Measurements from ENCODE around the gene GNPTAB. TPM values are rescaled to one million over a fixed set of nuclear protein-coding genes. Genes with fewer than 3 reads are reported as not detected.
"Not testable (repeated sequence)": the region's sequence is repeated elsewhere in the genome, so short reads cannot be mapped to it uniquely, and the experiment has no call there.

GNPTAB gene
- total RNA-seq, 1 donor from 2014 or later = 25.9 TPM

DNA sequence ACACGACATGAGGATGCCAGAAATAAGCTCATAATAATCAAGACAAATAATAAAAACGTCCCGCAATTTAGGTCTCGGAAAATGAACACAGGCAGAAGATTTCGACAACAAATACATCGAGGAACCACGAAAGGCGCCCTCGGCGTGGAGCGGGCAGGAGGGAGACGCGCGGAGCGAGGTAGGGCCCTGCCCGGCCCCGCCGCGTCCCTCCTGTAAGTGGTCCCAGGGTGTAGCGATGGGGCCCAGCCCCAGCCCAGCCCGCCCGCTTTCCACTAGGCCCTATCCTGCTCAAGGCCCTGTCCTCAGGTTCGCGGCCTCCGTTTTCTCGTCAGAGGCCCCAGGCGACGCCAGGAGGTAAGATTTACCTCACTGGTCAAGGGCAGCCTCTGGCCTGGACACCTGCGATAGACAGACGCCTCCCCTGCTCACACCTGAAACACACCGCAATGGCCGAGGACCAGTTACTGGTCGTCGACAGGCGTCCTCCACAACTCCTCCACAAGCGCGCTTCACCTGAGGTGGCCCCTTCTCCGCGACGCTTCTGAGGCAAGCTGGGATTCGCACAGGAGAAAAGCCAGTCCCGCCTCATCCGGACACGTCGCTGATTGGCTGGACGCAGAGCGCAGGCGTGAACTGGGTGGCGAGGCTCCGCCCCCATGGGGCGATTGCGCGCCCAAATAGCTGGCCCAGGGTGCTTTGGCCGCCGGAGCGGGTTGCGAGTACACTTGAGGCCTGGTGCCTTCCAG lies 91.7 kb downstream of the GNPTAB start, which contains the start of gene SYCP3:
TSS of gene SYCP3 (minus strand) at position 543 of the 746 bp plus-strand sequence. CDS start 1,527 bp downstream, outside the sequence.
- Mint-ChIP-seq H3K36me3 (ENCODE audit: low read depth) (peaks cover 18% of the 10 kb centered on the region), H3K4me3 (ENCODE audit: unreplicated experiment) (no peak within 1 kb of the TSS), H3K9me3 (ENCODE audit: low read depth) (no peaks in the 10 kb centered on the region), H3K27me3 (ENCODE audit: low read depth) (no peaks in the 10 kb centered on the region), H3K27ac (ENCODE audit: unreplicated experiment) (no peak within 1 kb of the TSS), H3K4me1 (ENCODE audit: low read depth) (peaks cover 15% of the 10 kb centered on the region)
- no peak for DNase-seq (ENCODE audit: low spot score)
- TF ChIP-seq, protein P1, sequence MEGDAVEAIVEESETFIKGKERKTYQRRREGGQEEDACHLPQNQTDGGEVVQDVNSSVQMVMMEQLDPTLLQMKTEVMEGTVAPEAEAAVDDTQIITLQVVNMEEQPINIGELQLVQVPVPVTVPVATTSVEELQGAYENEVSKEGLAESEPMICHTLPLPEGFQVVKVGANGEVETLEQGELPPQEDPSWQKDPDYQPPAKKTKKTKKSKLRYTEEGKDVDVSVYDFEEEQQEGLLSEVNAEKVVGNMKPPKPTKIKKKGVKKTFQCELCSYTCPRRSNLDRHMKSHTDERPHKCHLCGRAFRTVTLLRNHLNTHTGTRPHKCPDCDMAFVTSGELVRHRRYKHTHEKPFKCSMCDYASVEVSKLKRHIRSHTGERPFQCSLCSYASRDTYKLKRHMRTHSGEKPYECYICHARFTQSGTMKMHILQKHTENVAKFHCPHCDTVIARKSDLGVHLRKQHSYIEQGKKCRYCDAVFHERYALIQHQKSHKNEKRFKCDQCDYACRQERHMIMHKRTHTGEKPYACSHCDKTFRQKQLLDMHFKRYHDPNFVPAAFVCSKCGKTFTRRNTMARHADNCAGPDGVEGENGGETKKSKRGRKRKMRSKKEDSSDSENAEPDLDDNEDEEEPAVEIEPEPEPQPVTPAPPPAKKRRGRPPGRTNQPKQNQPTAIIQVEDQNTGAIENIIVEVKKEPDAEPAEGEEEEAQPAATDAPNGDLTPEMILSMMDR (IDR thresholded peaks at IDR 0.05) = no peak

DNA sequence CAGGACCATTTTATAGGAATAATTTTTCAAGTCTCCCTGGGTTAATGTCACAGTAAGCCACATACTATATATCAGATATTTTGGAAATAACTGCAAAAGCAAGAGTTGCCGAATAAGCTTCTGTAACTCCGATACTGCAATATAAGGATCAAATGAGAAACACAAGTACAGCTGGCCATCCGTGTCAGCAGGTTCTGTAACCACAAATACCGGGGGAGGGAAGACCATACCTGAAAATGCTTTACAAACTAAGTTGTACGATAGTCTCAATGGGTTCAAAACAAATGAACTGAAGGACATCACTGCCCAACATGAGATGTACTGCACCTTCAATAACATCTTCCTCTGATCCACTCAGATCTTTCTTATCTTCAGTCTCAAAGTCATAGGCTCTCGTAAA lies 93.3 kb downstream of the GNPTAB start:
- Mint-ChIP-seq H3K4me3 (ENCODE audit: unreplicated experiment) (no peak overlapping the region), H3K27me3 (ENCODE audit: low read depth) (no peaks in the 10 kb centered on the region), H3K4me1 (ENCODE audit: low read depth) (peaks cover 1% of the 10 kb centered on the region), H3K9me3 (ENCODE audit: low read depth) (no peaks in the 10 kb centered on the region), H3K27ac (ENCODE audit: unreplicated experiment) (no peak overlapping the region), H3K36me3 (ENCODE audit: low read depth) (peaks cover 19% of the 10 kb centered on the region)
- no peak for DNase-seq (ENCODE audit: low spot score)
- TF ChIP-seq, protein P1 (IDR thresholded peaks at IDR 0.05) = no peak

DNA sequence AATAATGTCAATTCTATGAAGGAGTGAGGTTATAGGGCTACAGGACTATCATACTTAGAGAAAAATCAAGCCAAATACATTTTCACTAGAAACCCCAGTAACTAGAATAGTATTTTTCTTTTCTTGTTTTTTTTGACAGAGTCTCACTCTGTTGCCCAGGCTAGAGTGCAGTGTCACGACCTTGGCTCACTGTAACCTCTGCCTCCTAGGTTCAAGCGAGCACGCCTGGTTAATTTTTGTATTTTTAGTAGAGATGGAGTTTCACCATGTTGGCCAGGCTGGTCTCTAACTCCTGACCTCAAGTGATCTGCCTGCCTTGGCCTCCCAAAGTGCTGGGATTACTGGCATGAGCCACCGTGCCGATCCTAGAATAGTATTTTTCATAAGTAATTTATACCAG lies 96.3 kb downstream of the GNPTAB start:
- H3K4me1 Mint-ChIP-seq (ENCODE audit: low read depth); H3K27me3 Mint-ChIP-seq (ENCODE audit: low read depth); H3K9me3 Mint-ChIP-seq (ENCODE audit: low read depth); H3K27ac Mint-ChIP-seq (ENCODE audit: unreplicated experiment); DNase-seq (ENCODE audit: low spot score); H3K4me3 Mint-ChIP-seq (ENCODE audit: unreplicated experiment): not testable (repeated sequence)
- peaks cover 20% of the 10 kb centered on the region for H3K36me3 Mint-ChIP-seq (ENCODE audit: low read depth)

DNA sequence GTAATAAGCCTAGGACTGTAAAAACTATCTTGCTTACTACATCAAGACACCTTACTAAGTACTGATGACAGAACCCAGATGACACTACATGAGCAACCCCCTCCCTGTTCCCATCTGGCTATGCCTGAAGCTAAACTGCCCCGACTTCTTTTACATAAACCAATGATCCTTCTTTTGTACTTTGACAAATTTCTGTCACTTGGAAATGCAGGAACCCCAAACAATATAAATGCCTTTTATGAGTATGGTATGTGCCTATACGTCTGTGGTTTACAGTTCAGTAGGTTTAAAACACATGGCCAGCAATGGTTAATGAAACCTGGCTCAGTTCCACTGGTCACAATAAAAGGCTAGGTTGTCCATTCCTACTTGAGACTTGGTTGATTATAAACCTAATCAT lies 97.6 kb downstream of the GNPTAB start:
- Mint-ChIP-seq H3K27me3 (ENCODE audit: low read depth) (no peaks in the 10 kb centered on the region), H3K9me3 (ENCODE audit: low read depth) (no peaks in the 10 kb centered on the region), H3K27ac (ENCODE audit: unreplicated experiment) (no peak overlapping the region), H3K36me3 (ENCODE audit: low read depth) (peaks cover 17% of the 10 kb centered on the region), H3K4me3 (ENCODE audit: unreplicated experiment) (no peak overlapping the region), H3K4me1 (ENCODE audit: low read depth) (no peaks in the 10 kb centered on the region)
- no peak for DNase-seq (ENCODE audit: low spot score)
- TF ChIP-seq, protein P1 (IDR thresholded peaks at IDR 0.05) = no peak

DNA sequence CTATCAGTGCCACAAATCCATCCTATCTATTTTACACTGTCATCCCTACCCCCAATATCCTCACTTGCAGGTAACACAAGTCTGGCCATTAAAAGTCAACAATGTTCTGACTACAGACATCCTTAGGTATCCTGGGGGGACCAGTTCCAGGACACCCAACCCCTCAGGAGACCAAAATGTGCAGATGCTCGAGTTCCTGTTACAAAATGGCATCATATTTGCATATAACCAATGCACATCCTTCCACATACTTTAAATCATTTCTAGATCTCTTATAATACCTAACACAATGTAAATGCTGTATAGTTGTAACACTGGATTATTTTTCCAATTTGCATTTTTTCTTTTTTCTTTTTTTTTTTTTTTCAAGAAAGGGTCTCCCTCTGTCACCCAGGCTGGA lies 98.4 kb downstream of the GNPTAB start:
- Mint-ChIP-seq H3K4me3 (ENCODE audit: unreplicated experiment) (no peak overlapping the region), H3K9me3 (ENCODE audit: low read depth) (no peaks in the 10 kb centered on the region), H3K4me1 (ENCODE audit: low read depth) (no peaks in the 10 kb centered on the region), H3K27ac (ENCODE audit: unreplicated experiment) (no peak overlapping the region), H3K36me3 (ENCODE audit: low read depth) (peaks cover 13% of the 10 kb centered on the region), H3K27me3 (ENCODE audit: low read depth) (no peaks in the 10 kb centered on the region)
- TF ChIP-seq, protein P1 (IDR thresholded peaks at IDR 0.05) = no peak
- DNase-seq (ENCODE audit: low spot score) = no peak

DNA sequence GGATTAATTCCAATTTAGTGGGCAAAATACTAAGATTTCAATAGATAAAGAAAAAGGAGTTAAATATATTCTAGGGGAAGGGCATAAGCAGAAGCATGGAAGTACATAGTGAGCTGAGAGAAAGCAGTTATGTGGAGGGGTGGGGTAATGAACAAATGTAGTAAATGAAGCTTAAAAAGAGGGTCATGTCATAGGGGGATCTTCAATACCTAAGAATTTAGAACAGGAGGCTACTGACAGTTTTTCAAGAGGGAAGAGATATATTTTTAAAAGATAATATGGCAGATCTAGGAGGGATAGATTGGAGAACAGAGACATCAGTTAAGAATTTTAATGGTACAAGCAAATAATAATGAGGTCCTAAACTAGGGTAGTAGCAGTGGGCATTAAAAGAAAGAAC lies 100.9 kb downstream of the GNPTAB start:
- H3K27ac Mint-ChIP-seq (ENCODE audit: unreplicated experiment) = no peak overlapping the region
- H3K9me3 Mint-ChIP-seq (ENCODE audit: low read depth) = no peaks in the 10 kb centered on the region
- no peak overlapping the region for H3K4me3 Mint-ChIP-seq (ENCODE audit: unreplicated experiment)
- TF ChIP-seq, protein P1 (IDR thresholded peaks at IDR 0.05) = no peak
- DNase-seq (ENCODE audit: low spot score) = no peak
- H3K27me3 Mint-ChIP-seq (ENCODE audit: low read depth) = no peaks in the 10 kb centered on the region
- H3K4me1 Mint-ChIP-seq (ENCODE audit: low read depth) = no peaks in the 10 kb centered on the region
- peaks cover 12% of the 10 kb centered on the region for H3K36me3 Mint-ChIP-seq (ENCODE audit: low read depth)

All from chondrocyte (in vitro differentiated cells).